Lower leg skin (tissue), 3 donors: ENCODE results near the gene MYBPH.

ENCODE experiments used
- CTCF ChIP-seq, 3 donors: fragments of 450-650 bp; IDR thresholded peaks; one replicate each; pipeline ENCODE4 v1.5.1; 2016; ENCODE audit warnings: antibody characterized with exemption in 3 of 3, mild to moderate bottlenecking in 3 of 3, moderate library complexity in 2 of 3
- POLR2A ChIP-seq, 2 donors: fragments of 450-650 bp; IDR thresholded peaks; one replicate each; pipeline ENCODE4 v1.6.1; 2016 to 2017; ENCODE audit warnings: antibody characterized with exemption in 2 of 2, mild to moderate bottlenecking in 1 of 2, moderate library complexity in 1 of 2

- TF ChIP-seq CTCF (IDR thresholded peaks at IDR 0.05) (no peak), POLR2A (IDR thresholded peaks at IDR 0.05) (no peak)
Measured at GRCh38 chr1:203187304-203187685, 11.7 kb upstream of the MYBPH start.
